Naive thymus-derived CD4-positive, alpha-beta T cell (primary cell): Measurements from ENCODE around the gene ADAMTSL1. TPM values are rescaled to one million over a fixed set of nuclear protein-coding genes. Genes with fewer than 3 reads are reported as not detected.

ENCODE experiments used
- ATAC-seq: fragments of 150-1000 bp; cut with Tn5 transposase; 2 replicates; pipeline ENCODE4 v1.10.0; 2021; ENCODE audit warnings: mild to moderate bottlenecking, moderate library complexity
- CTCF ChIA-PET: fragments of 350-600 bp; sonication (Branson Sonifier 250); formaldehyde crosslinking; loops from one replicate; lab custom pipeline; 2021; ENCODE audit warnings: antibody characterized with exemption; lab: Charles Lee
- POLR2A ChIA-PET: fragments of 350-600 bp; sonication (Branson Sonifier 250); formaldehyde crosslinking; loops from one replicate; lab custom pipeline; 2021; ENCODE audit warnings: antibody characterized with exemption, inconsistent platforms; lab: Charles Lee
- DNase-seq, 9 donors: peaks; one replicate each; pipeline versions ENCODE4 v3.0.0 to v3.0.0-alpha.2; 2020 to 2022; ENCODE audit warnings: mixed read lengths in 1 of 9
- H3K27ac ChIP-seq: one replicate; pipeline ENCODE4 v1.7.0; 2013; ENCODE audit warnings: mild to moderate bottlenecking, low read depth, low read length, moderate library complexity
- H3K27me3 ChIP-seq, 2 donors: one replicate each; pipeline ENCODE4 v1.7.0; 2013; ENCODE audit warnings: low read length in 2 of 2, mild to moderate bottlenecking in 2 of 2, moderate library complexity in 2 of 2; ENCODE audit not compliant: control insufficient read depth in 2 of 2, insufficient read depth in 2 of 2
- H3K36me3 ChIP-seq, 3 experiments: 1 replicate in 2 of 3; 2 replicates in 1 of 3; pipeline ENCODE4 v1.7.0; 2013; ENCODE audit warnings: low read length in 3 of 3, mild to moderate bottlenecking in 3 of 3, moderate library complexity in 1 of 3; ENCODE audit not compliant: insufficient read depth in 3 of 3, control insufficient read depth in 2 of 3
- H3K4me1 ChIP-seq, 2 donors: one replicate each; pipeline ENCODE4 v1.7.0; 2013; ENCODE audit warnings: low read length in 2 of 2, mild to moderate bottlenecking in 2 of 2, moderate library complexity in 1 of 2; ENCODE audit not compliant: control insufficient read depth in 2 of 2, insufficient read depth in 2 of 2
- H3K4me3 ChIP-seq: 2 replicates; pipeline ENCODE4 v1.7.0; 2013; ENCODE audit warnings: mild to moderate bottlenecking, low read length
- H3K9me3 ChIP-seq, 3 experiments: 1 replicate in 2 of 3; 2 replicates in 1 of 3; pipeline ENCODE4 v1.7.0; 2013; ENCODE audit warnings: low read length in 3 of 3; ENCODE audit not compliant: control insufficient read depth in 2 of 3
- H3K27ac Mint-ChIP-seq, 9 donors: one replicate each; pipeline ENCODE4 v1.8.0; 2020 to 2022; ENCODE audit warnings: mixed read lengths in 9 of 9, mild to moderate bottlenecking in 8 of 9, moderate library complexity in 5 of 9, inconsistent platforms in 2 of 9
- H3K27me3 Mint-ChIP-seq, 5 donors: one replicate each; pipeline ENCODE4 v1.8.0; 2021 to 2022; ENCODE audit warnings: mixed read lengths in 5 of 5, mild to moderate bottlenecking in 1 of 5
- H3K36me3 Mint-ChIP-seq, 5 donors: one replicate each; pipeline ENCODE4 v1.8.0; 2020 to 2022; ENCODE audit warnings: mixed read lengths in 5 of 5, mild to moderate bottlenecking in 3 of 5, inconsistent platforms in 1 of 5
- H3K4me1 Mint-ChIP-seq, 7 donors: one replicate each; pipeline ENCODE4 v1.8.0; 2020 to 2022; ENCODE audit warnings: mixed read lengths in 7 of 7, mild to moderate bottlenecking in 3 of 7, inconsistent platforms in 1 of 7
- H3K4me3 Mint-ChIP-seq, 10 donors: one replicate each; pipeline ENCODE4 v1.8.0; 2020 to 2022; ENCODE audit warnings: mild to moderate bottlenecking in 10 of 10, mixed read lengths in 10 of 10, moderate library complexity in 6 of 10, inconsistent platforms in 2 of 10
- H3K9me3 Mint-ChIP-seq, 11 donors: one replicate each; pipeline ENCODE4 v1.8.0; 2020 to 2022; ENCODE audit warnings: mixed read lengths in 11 of 11, mild to moderate bottlenecking in 4 of 11, inconsistent platforms in 1 of 11, moderate library complexity in 1 of 11
- intact Hi-C, 2 donors: fragments of 100-400 bp; cut with micrococcal nuclease; formaldehyde crosslinking; loops; one replicate each; pipeline ENCODE4 v1.15.1; 2023
- polyA plus RNA-seq, 2 donors: library from polyadenylated mRNA; unstranded; fragments of 300-500 nt; fragmentation: Illumina TruSeq; gene quantifications; one replicate each; pipeline ENCODE4 v1.2.3, GENCODE V29; 2021
- total RNA-seq, 6 experiments: library from RNA in 5 of 6; stranded (reverse) in 5 of 6; gene quantifications; 1 replicate in 5 of 6; 2 replicates in 1 of 6; pipeline ENCODE4 v1.2.3 and lab custom pipeline; 2021 to 2026

Gene ADAMTSL1
- total and polyA plus RNA-seq, 7 experiments from 2014 or later, result not detected

DNA sequence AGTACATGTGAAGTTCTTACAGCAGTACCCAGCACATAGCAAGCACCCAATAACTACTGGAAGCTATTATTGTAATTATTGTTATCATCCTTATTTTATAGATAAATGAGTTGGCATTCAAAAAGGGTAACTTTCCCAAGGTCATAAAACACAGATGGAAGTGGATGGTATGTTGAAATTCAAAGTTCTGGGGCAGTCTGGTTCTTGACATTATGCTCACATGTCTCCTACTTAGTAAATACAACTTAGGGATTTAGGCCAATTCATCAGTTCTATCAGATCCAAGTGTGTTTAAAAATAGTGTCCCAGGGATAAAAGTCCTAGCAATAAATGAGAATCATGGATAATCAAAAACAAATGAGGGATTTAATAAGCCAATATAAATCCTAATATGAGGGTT lies 265.2 kb downstream of the ADAMTSL1 start:
- Histone ChIP-seq H3K9me3 (no peaks in the 10 kb centered on the region), H3K4me3 (no peak overlapping the region), H3K27ac (no peak overlapping the region), H3K36me3 (no peaks in the 10 kb centered on the region), H3K4me1 (no peaks in the 10 kb centered on the region), H3K27me3 (no peaks in the 10 kb centered on the region)
- H3K4me3 Mint-ChIP-seq, result no peak overlapping the region
- intact Hi-C loops, result no loop called here
- H3K36me3 Mint-ChIP-seq, result no peaks in the 10 kb centered on the region
- ChIA-PET CTCF (no interaction called here), POLR2A (no interaction called here)
- ATAC-seq (no peak), DNase-seq (no peak)
- no peaks in the 10 kb centered on the region for H3K4me1 Mint-ChIP-seq
- H3K27ac Mint-ChIP-seq, result no peak overlapping the region
- H3K9me3 Mint-ChIP-seq, result peaks cover 0 to 2% (median 0%) of the 10 kb centered on the region in 11 donors
- H3K27me3 Mint-ChIP-seq, result peaks cover 0 to 24% (median 6%) of the 10 kb centered on the region in 5 donors

- Mint-ChIP-seq H3K27ac (no peak overlapping the region), H3K4me1 (no peaks in the 10 kb centered on the region), H3K36me3 (no peaks in the 10 kb centered on the region), H3K9me3 (peaks cover 0 to 2% (median 0%) of the 10 kb centered on the region in 11 donors), H3K27me3 (peaks cover 0 to 24% (median 6%) of the 10 kb centered on the region in 5 donors), H3K4me3 (no peak overlapping the region)
- DNase-seq (no peak), ATAC-seq (no peak)
- intact Hi-C loops, result no loop called here
- no peaks in the 10 kb centered on the region for H3K9me3 ChIP-seq
- H3K36me3 ChIP-seq, result no peaks in the 10 kb centered on the region
- H3K4me3 ChIP-seq, result no peak overlapping the region
- H3K27me3 ChIP-seq, result no peaks in the 10 kb centered on the region
- H3K4me1 ChIP-seq, result no peaks in the 10 kb centered on the region
- CTCF ChIA-PET, result no interaction called here
- H3K27ac ChIP-seq, result no peak overlapping the region
- POLR2A ChIA-PET, result no interaction called here
These were observed 265.8 kb downstream of the ADAMTSL1 start for GRCh38 chr9:18739641-18740318.

DNA sequence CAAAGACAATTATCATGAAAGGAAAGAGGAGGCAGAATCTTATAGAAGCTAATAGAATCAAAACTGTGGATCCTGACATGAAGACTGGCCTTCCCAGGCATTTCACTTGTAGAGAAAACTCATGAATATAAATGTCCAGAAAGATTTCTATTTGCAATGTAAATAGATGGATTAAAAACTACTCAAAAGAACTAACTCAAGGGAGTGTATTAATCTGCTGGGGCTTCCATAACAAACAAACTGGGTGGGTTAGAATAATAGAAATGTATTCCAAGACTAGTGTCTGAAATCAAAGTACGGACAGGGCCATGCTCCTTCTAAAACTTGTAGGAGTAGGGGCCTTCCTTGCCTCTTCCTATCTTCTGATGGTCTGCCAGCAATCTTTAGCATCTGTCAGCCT lies 267.4 kb downstream of the ADAMTSL1 start:
- H3K36me3 ChIP-seq, result no peaks in the 10 kb centered on the region
- Mint-ChIP-seq H3K27ac (no peak overlapping the region), H3K27me3 (peaks cover 0 to 24% (median 6%) of the 10 kb centered on the region in 5 donors), H3K9me3 (peaks cover 0 to 2% (median 0%) of the 10 kb centered on the region in 11 donors), H3K4me3 (no peak overlapping the region), H3K36me3 (no peaks in the 10 kb centered on the region), H3K4me1 (no peaks in the 10 kb centered on the region)
- ATAC-seq, result no peak
- no peak overlapping the region for H3K27ac ChIP-seq
- ChIA-PET CTCF (no interaction called here), POLR2A (no interaction called here)
- DNase-seq, result no peak
- H3K4me3 ChIP-seq, result no peak overlapping the region
- intact Hi-C loops, result no loop called here
- no peaks in the 10 kb centered on the region for H3K4me1 ChIP-seq
- no peaks in the 10 kb centered on the region for H3K9me3 ChIP-seq
- no peaks in the 10 kb centered on the region for H3K27me3 ChIP-seq

DNA sequence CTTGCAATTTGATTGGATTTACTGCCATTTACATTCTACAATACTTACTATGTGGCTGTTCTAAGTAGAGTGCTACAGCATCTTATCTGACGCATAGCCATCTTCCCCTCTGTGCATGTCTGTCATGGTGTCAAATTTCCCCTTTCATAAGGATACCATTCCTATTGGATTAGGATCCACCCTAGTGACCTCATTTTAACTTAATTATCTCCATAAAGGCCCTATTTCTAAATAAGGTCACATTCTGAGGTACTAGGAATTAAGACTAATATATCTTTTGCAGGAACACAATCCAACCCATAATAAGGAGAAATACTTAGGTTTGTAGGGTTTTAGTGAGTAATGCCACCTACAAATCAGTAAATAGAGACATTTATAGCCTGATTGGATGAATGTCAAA lies 268.0 kb downstream of the ADAMTSL1 start:
- H3K4me3 Mint-ChIP-seq, result no peak overlapping the region
- ChIA-PET CTCF (no interaction called here), POLR2A (no interaction called here)
- intact Hi-C loops, result no loop called here
- ATAC-seq (no peak), DNase-seq (no peak)
- H3K27ac ChIP-seq, result no peak overlapping the region
- H3K36me3 ChIP-seq, result no peaks in the 10 kb centered on the region
- H3K27me3 Mint-ChIP-seq, result peaks cover 0 to 24% (median 4%) of the 10 kb centered on the region in 5 donors
- H3K27me3 ChIP-seq, result no peaks in the 10 kb centered on the region
- H3K4me1 ChIP-seq, result no peaks in the 10 kb centered on the region
- no peaks in the 10 kb centered on the region for H3K9me3 ChIP-seq
- no peak overlapping the region for H3K4me3 ChIP-seq
- H3K27ac Mint-ChIP-seq, result no peak overlapping the region
- peaks cover 0 to 2% (median 0%) of the 10 kb centered on the region in 11 donors for H3K9me3 Mint-ChIP-seq
- no peaks in the 10 kb centered on the region for H3K4me1 Mint-ChIP-seq
- H3K36me3 Mint-ChIP-seq, result no peaks in the 10 kb centered on the region

DNA sequence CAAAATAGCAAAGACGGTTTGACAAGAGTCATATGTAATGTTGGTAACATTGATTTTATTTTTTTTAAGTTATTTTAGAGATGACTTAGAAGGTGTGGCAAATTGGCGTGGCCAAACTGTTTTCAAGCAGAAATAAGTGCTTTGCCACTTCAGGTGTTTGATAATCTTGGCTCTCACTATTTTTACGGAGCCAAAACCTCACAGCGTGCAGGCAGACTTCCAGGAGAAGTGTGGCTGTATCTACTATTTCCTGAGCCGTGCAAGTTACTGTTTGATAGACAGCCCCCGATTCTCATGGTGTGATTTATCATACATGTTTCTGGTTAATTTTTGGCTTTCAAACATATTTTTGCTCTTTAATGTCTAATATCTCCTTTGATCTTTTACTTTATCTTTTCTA lies 269.5 kb downstream of the ADAMTSL1 start:
- Histone ChIP-seq H3K36me3 (no peaks in the 10 kb centered on the region), H3K4me1 (no peaks in the 10 kb centered on the region), H3K27ac (no peak overlapping the region), H3K4me3 (no peak overlapping the region), H3K9me3 (no peaks in the 10 kb centered on the region), H3K27me3 (no peaks in the 10 kb centered on the region)
- Mint-ChIP-seq H3K4me1 (no peaks in the 10 kb centered on the region), H3K4me3 (no peak overlapping the region), H3K9me3 (peaks cover 0 to 2% (median 0%) of the 10 kb centered on the region in 11 donors), H3K27me3 (peaks cover 0 to 23% (median 2%) of the 10 kb centered on the region in 5 donors), H3K27ac (no peak overlapping the region), H3K36me3 (no peaks in the 10 kb centered on the region)
- no peak for DNase-seq
- no peak for ATAC-seq
- CTCF ChIA-PET, result no interaction called here
- POLR2A ChIA-PET, result no interaction called here
- intact Hi-C loops, result no loop called here

GRCh38 chr9:18743971-18744370 lies 270.0 kb downstream of the ADAMTSL1 start:
- peaks cover 0 to 26% (median 4%) of the 10 kb centered on the region in 5 donors for H3K27me3 Mint-ChIP-seq
- Histone ChIP-seq H3K9me3 (no peaks in the 10 kb centered on the region), H3K4me1 (no peaks in the 10 kb centered on the region), H3K27me3 (no peaks in the 10 kb centered on the region), H3K27ac (no peak overlapping the region), H3K4me3 (no peak overlapping the region), H3K36me3 (no peaks in the 10 kb centered on the region)
- no peaks in the 10 kb centered on the region for H3K4me1 Mint-ChIP-seq
- DNase-seq (no peak), ATAC-seq (no peak)
- ChIA-PET POLR2A (no interaction called here), CTCF (no interaction called here)
- no peak overlapping the region for H3K27ac Mint-ChIP-seq
- intact Hi-C loops, result no loop called here
- H3K4me3 Mint-ChIP-seq, result no peak overlapping the region
- no peaks in the 10 kb centered on the region for H3K36me3 Mint-ChIP-seq
- peaks cover 0 to 2% (median 0%) of the 10 kb centered on the region in 11 donors for H3K9me3 Mint-ChIP-seq

- Histone ChIP-seq H3K4me3 (no peak overlapping the region), H3K9me3 (no peaks in the 10 kb centered on the region), H3K27me3 (no peaks in the 10 kb centered on the region), H3K36me3 (no peaks in the 10 kb centered on the region), H3K27ac (no peak overlapping the region), H3K4me1 (no peaks in the 10 kb centered on the region)
- intact Hi-C loops, result no loop called here
- ChIA-PET CTCF (no interaction called here), POLR2A (no interaction called here)
- Mint-ChIP-seq H3K27ac (no peak overlapping the region), H3K36me3 (no peaks in the 10 kb centered on the region), H3K9me3 (peaks cover 0 to 2% (median 0%) of the 10 kb centered on the region in 11 donors), H3K4me3 (no peak overlapping the region), H3K4me1 (no peaks in the 10 kb centered on the region), H3K27me3 (peaks cover 0 to 20% (median 4%) of the 10 kb centered on the region in 5 donors)
- ATAC-seq (no peak), DNase-seq (no peak)
These were observed 271.8 kb downstream of the ADAMTSL1 start for GRCh38 chr9:18745710-18746109.
